WTC11 (cell line): ENCODE data around the gene KRT222. TPM values are rescaled to one million over a fixed set of nuclear protein-coding genes. Genes with fewer than 3 reads are reported as not detected.

Source experiments
- ATAC-seq: fragments of 200-7000 bp; cut with Tn5 transposase; 2 replicates; pipeline ENCODE4 v1.10.0; 2021; ENCODE audit warnings: mild to moderate bottlenecking, moderate library complexity
- CTCF ChIA-PET: fragments of 300-600 bp; sonication (Branson Sonifier 250); formaldehyde crosslinking; loops from one replicate; lab custom pipeline; 2021; ENCODE audit warnings: antibody characterized with exemption; lab: Charles Lee
- POLR2A ChIA-PET: fragments of 350-600 bp; sonication (Branson Sonifier 250); formaldehyde crosslinking; loops from one replicate; lab custom pipeline; 2021; ENCODE audit warnings: antibody characterized with exemption; lab: Charles Lee
- DNase-seq: peaks from one replicate; pipeline ENCODE4 v3.0.0; 2021; ENCODE audit warnings: low spot score
- H3K27ac Mint-ChIP-seq: 2 replicates; pipeline ENCODE4 v1.8.0; 2021; ENCODE audit warnings: mixed read lengths
- H3K27me3 Mint-ChIP-seq: 2 replicates; pipeline ENCODE4 v1.8.0; 2021; ENCODE audit warnings: low read depth, mild to moderate bottlenecking, moderate library complexity, mixed read lengths
- H3K36me3 Mint-ChIP-seq: 2 replicates; pipeline ENCODE4 v1.8.0; 2021; ENCODE audit warnings: mixed read lengths
- H3K4me1 Mint-ChIP-seq: 2 replicates; pipeline ENCODE4 v1.8.0; 2022; ENCODE audit warnings: mixed read lengths
- H3K4me3 Mint-ChIP-seq: 2 replicates; pipeline ENCODE4 v1.8.0; 2021; ENCODE audit warnings: mild to moderate bottlenecking, moderate library complexity, mixed read lengths
- H3K9me3 Mint-ChIP-seq: 2 replicates; pipeline ENCODE4 v1.8.0; 2021; ENCODE audit warnings: mixed read lengths
- ARID4B ChIP-seq: sonication (generic); formaldehyde crosslinking; IDR thresholded peaks from 2 replicates; pipeline ENCODE4 v1.8.0; 2023; ENCODE audit warnings: missing genetic modification reagents, mild to moderate bottlenecking, borderline replicate concordance
- CBFB ChIP-seq: sonication (generic); formaldehyde crosslinking; IDR thresholded peaks from 2 replicates; pipeline ENCODE4 v1.8.1; 2022; ENCODE audit warnings: mild to moderate bottlenecking, low read depth, missing genetic modification reagents
- E2F4 ChIP-seq: sonication (generic); formaldehyde crosslinking; IDR thresholded peaks from 2 replicates; pipeline ENCODE4 v1.8.1; 2022; ENCODE audit warnings: low read depth, mild to moderate bottlenecking, moderate library complexity, missing genetic modification reagents, borderline replicate concordance
- FOXP4 ChIP-seq: sonication (generic); formaldehyde crosslinking; IDR thresholded peaks from 2 replicates; pipeline ENCODE4 v1.8.0; 2022; ENCODE audit warnings: mild to moderate bottlenecking, missing genetic modification reagents
- GTF2I ChIP-seq: fragments of 250-450 bp; sonication (Bioruptor Pico); conservative IDR thresholded peaks from 2 replicates; pipeline ENCODE4 v1.4.0; 2021; ENCODE audit warnings: mild to moderate bottlenecking
- JUN ChIP-seq: sonication (generic); formaldehyde crosslinking; IDR thresholded peaks from 2 replicates; pipeline ENCODE4 v1.8.0; 2023; ENCODE audit warnings: mild to moderate bottlenecking, missing genetic modification reagents
- NR3C1 ChIP-seq: sonication (generic); formaldehyde crosslinking; conservative IDR thresholded peaks from 2 replicates; pipeline ENCODE4 v1.8.1; 2023; ENCODE audit warnings: low read depth, mild to moderate bottlenecking, missing genetic modification reagents
- PRRX2 ChIP-seq: fragments of 250-450 bp; sonication (Bioruptor Pico); IDR thresholded peaks from 2 replicates; pipeline ENCODE4 v1.8.0; 2021; ENCODE audit warnings: mild to moderate bottlenecking
- SOX15 ChIP-seq: fragments of 250-450 bp; sonication (Bioruptor Pico); IDR thresholded peaks from 2 replicates; pipeline ENCODE4 v1.9.0; 2021; ENCODE audit warnings: mild to moderate bottlenecking
- TEAD4 ChIP-seq: sonication (generic); formaldehyde crosslinking; IDR thresholded peaks from 2 replicates; pipeline ENCODE4 v1.8.0; 2022; ENCODE audit warnings: mild to moderate bottlenecking, missing genetic modification reagents
- ZBTB21 ChIP-seq: sonication (generic); formaldehyde crosslinking; IDR thresholded peaks from 2 replicates; pipeline ENCODE4 v1.8.1; 2023; ENCODE audit warnings: mild to moderate bottlenecking, missing genetic modification reagents, borderline replicate concordance
- ZBTB43 ChIP-seq: sonication (generic); formaldehyde crosslinking; IDR thresholded peaks from 2 replicates; pipeline ENCODE4 v1.8.1; 2023; ENCODE audit warnings: mild to moderate bottlenecking, missing genetic modification reagents
- ZNF138 ChIP-seq: sonication (generic); formaldehyde crosslinking; conservative IDR thresholded peaks from 2 replicates; pipeline ENCODE4 v1.8.1; 2022; ENCODE audit warnings: mild to moderate bottlenecking, moderate library complexity, missing genetic modification reagents
- ZNF219 ChIP-seq: sonication (generic); formaldehyde crosslinking; IDR thresholded peaks from 2 replicates; pipeline ENCODE4 v1.8.0; 2023; ENCODE audit warnings: missing genetic modification reagents, mild to moderate bottlenecking, borderline replicate concordance
- ZNF425 ChIP-seq: fragments of 250-450 bp; sonication (Bioruptor Pico); conservative IDR thresholded peaks from 2 replicates; pipeline ENCODE4 v1.9.0; 2021; ENCODE audit warnings: mild to moderate bottlenecking
- total RNA-seq: library from RNA; stranded (reverse); gene quantifications from 3 replicates; pipeline ENCODE4 v1.2.3, GENCODE V29; 2021
- TF ChIP-seq, protein P1 (sequence below): sonication (generic); formaldehyde crosslinking; IDR thresholded peaks from 2 replicates; pipeline ENCODE4 v1.8.0; 2022; ENCODE audit warnings: missing genetic modification reagents
- TF ChIP-seq, protein P2 (sequence below): sonication (generic); formaldehyde crosslinking; IDR thresholded peaks from 2 replicates; pipeline ENCODE4 v1.8.1; 2023; ENCODE audit warnings: mild to moderate bottlenecking, missing genetic modification reagents, moderate library complexity
- TF ChIP-seq, protein P3 (sequence below): sonication (generic); formaldehyde crosslinking; IDR thresholded peaks from 2 replicates; pipeline ENCODE4 v1.8.0; 2023; ENCODE audit warnings: missing genetic modification reagents

Gene KRT222
- total RNA-seq, 1 experiment from 2014 or later, result 0.09 TPM

GRCh38 chr17:40625311-40625710 is 39.7 kb downstream of the KRT222 start:
- Mint-ChIP-seq H3K27ac (peak overlapping the region; percentile 34; the same call in 1 of the 2 replicates), H3K4me1 (peaks cover 15% of the 10 kb centered on the region), H3K36me3 (peaks cover 24% of the 10 kb centered on the region), H3K4me3 (no peak overlapping the region), H3K27me3 (no peaks in the 10 kb centered on the region), H3K9me3 (no peaks in the 10 kb centered on the region)
- POLR2A ChIA-PET, result interaction anchor here (0.9 kb wide), 1 partner anchor 10 kb away, joined by 3 read pairs; no protein-coding TSS in a partner anchor
- CTCF ChIA-PET, result interaction anchor here (1.1 to 2.7 kb wide), 3 partner anchors 10 to 226 kb away, joined by 3 to 23 read pairs (median 3); no protein-coding TSS in a partner anchor
- no peak for ATAC-seq
- no peak for TF ChIP-seq ZNF219
- TF ChIP-seq JUN (CRISPR knock-in tag), result no peak
- TF ChIP-seq TEAD4 (CRISPR knock-in tag), result no peak
- TF ChIP-seq, protein P1, sequence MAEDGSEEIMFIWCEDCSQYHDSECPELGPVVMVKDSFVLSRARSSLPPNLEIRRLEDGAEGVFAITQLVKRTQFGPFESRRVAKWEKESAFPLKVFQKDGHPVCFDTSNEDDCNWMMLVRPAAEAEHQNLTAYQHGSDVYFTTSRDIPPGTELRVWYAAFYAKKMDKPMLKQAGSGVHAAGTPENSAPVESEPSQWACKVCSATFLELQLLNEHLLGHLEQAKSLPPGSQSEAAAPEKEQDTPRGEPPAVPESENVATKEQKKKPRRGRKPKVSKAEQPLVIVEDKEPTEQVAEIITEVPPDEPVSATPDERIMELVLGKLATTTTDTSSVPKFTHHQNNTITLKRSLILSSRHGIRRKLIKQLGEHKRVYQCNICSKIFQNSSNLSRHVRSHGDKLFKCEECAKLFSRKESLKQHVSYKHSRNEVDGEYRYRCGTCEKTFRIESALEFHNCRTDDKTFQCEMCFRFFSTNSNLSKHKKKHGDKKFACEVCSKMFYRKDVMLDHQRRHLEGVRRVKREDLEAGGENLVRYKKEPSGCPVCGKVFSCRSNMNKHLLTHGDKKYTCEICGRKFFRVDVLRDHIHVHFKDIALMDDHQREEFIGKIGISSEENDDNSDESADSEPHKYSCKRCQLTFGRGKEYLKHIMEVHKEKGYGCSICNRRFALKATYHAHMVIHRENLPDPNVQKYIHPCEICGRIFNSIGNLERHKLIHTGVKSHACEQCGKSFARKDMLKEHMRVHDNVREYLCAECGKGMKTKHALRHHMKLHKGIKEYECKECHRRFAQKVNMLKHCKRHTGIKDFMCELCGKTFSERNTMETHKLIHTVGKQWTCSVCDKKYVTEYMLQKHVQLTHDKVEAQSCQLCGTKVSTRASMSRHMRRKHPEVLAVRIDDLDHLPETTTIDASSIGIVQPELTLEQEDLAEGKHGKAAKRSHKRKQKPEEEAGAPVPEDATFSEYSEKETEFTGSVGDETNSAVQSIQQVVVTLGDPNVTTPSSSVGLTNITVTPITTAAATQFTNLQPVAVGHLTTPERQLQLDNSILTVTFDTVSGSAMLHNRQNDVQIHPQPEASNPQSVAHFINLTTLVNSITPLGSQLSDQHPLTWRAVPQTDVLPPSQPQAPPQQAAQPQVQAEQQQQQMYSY, result no peak
- TF ChIP-seq NR3C1 (CRISPR knock-in tag), result no peak
- no peak for TF ChIP-seq ZNF425
- TF ChIP-seq, protein P2, sequence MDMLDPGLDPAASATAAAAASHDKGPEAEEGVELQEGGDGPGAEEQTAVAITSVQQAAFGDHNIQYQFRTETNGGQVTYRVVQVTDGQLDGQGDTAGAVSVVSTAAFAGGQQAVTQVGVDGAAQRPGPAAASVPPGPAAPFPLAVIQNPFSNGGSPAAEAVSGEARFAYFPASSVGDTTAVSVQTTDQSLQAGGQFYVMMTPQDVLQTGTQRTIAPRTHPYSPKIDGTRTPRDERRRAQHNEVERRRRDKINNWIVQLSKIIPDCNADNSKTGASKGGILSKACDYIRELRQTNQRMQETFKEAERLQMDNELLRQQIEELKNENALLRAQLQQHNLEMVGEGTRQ, result no peak
- no peak for TF ChIP-seq ZBTB21 (CRISPR knock-in tag)
- no peak for TF ChIP-seq PRRX2 (CRISPR knock-in tag)
- no peak for TF ChIP-seq SOX15
- no peak for TF ChIP-seq FOXP4 (CRISPR knock-in tag)
- no peak for TF ChIP-seq GTF2I (CRISPR knock-in tag)
- TF ChIP-seq CBFB (CRISPR knock-in tag), result no peak
- TF ChIP-seq, protein P3, sequence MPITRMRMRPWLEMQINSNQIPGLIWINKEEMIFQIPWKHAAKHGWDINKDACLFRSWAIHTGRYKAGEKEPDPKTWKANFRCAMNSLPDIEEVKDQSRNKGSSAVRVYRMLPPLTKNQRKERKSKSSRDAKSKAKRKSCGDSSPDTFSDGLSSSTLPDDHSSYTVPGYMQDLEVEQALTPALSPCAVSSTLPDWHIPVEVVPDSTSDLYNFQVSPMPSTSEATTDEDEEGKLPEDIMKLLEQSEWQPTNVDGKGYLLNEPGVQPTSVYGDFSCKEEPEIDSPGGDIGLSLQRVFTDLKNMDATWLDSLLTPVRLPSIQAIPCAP, result no peak
- no peak for TF ChIP-seq ZNF138 (CRISPR knock-in tag)
- no peak for TF ChIP-seq E2F4 (CRISPR knock-in tag)
- TF ChIP-seq ARID4B (CRISPR knock-in tag), result no peak
- no peak for TF ChIP-seq ZBTB43 (CRISPR knock-in tag)
- DNase-seq, result no peak
